ENCODE data around the gene ATG16L1. TPM values are rescaled to one million over a fixed set of nuclear protein-coding genes. Genes with fewer than 3 reads are reported as not detected.

The ATG16L1 gene
- total RNA-seq, 1 experiment from 2014 or later: 42.0 TPM

- Histone ChIP-seq H3K27ac (ENCODE audit: insufficient read length, low read depth, low read length) (no peak overlapping the region), H4K5ac (ENCODE audit: insufficient read length, low read depth, low read length) (no peak overlapping the region), H2BK20ac (ENCODE audit: low read depth, low read length, poor library complexity, severe bottlenecking) (no peak overlapping the region), H3K79me1 (ENCODE audit: insufficient read depth, low read depth, low read length, poor library complexity, severe bottlenecking) (no peaks in the 10 kb centered on the region), H2AFZ (ENCODE audit: low read length) (no peak overlapping the region), H3K9ac (ENCODE audit: extremely low read depth, insufficient read length, low read length) (no peak overlapping the region), H3K4ac (ENCODE audit: low read depth, low read length) (no peak overlapping the region), H3K23ac (ENCODE audit: insufficient read length, low read depth, low read length) (no peak overlapping the region), H4K8ac (replicated peaks; ENCODE audit: insufficient read length, low read depth, low read length) (no peak overlapping the region), H3K56ac (ENCODE audit: insufficient read length, low read depth, low read length) (no peak overlapping the region), H2BK12ac (ENCODE audit: insufficient read length, low read depth, low read length) (no peak overlapping the region), H3K4me2 (ENCODE audit: insufficient read depth, insufficient read length, low read length) (no peak overlapping the region), H3K4me1 (ENCODE audit: insufficient read depth, low read length) (no peaks in the 10 kb centered on the region), H3K27me3 (ENCODE audit: insufficient read depth, low read length) (no peaks in the 10 kb centered on the region), H2AK5ac (ENCODE audit: insufficient read length, low read length) (no peak overlapping the region), H2BK120ac (ENCODE audit: low read depth, low read length, poor library complexity, severe bottlenecking) (no peak overlapping the region), H3T11ph (ENCODE audit: low read length) (no peak overlapping the region), H3K14ac (ENCODE audit: insufficient read depth, low read length) (no peak overlapping the region), H4K20me1 (ENCODE audit: control insufficient read depth, insufficient read depth, insufficient read length) (no peaks in the 10 kb centered on the region), H4K91ac (ENCODE audit: insufficient read length, low read depth, low read length) (no peak overlapping the region), H3K23me2 (ENCODE audit: insufficient read length, low read depth, low read length, poor library complexity, severe bottlenecking) (no peaks in the 10 kb centered on the region), H3K9me3 (ENCODE audit: control insufficient read depth, low read depth, low read length) (peaks cover 7% of the 10 kb centered on the region), H2BK15ac (ENCODE audit: low read depth, low read length) (no peak overlapping the region), H2BK5ac (ENCODE audit: insufficient read length, low read length) (no peak overlapping the region), H3K79me2 (ENCODE audit: insufficient read depth, low read length) (no peaks in the 10 kb centered on the region), H3K18ac (ENCODE audit: insufficient read length, low read depth, low read length) (no peak overlapping the region)
- Mint-ChIP-seq H3K27me3 (ENCODE audit: low read depth) (peaks cover 4% of the 10 kb centered on the region), H3K27ac (no peak overlapping the region), H3K4me1 (no peaks in the 10 kb centered on the region), H3K9me3 (peaks cover 6 to 9% of the 10 kb centered on the region in 2 experiments), H3K4me3 (no peak overlapping the region), H3K36me3 (ENCODE audit: insufficient read depth in 1 of 3, low read depth in 3 of 3) (peaks cover 3 to 8% (median 3%) of the 10 kb centered on the region in 3 experiments; a peak in 6 of 7 replicates)
- no peak for DNase-seq
- no CpG with 5 or more reads among the region's 6 CpGs for WGBS (ENCODE audit: extremely low coverage, insufficient read length, low lambda C conversion rate)
- no peak for TF ChIP-seq CTCF (conservative IDR thresholded peaks at IDR 0.05)
These were observed 6.1 kb upstream of the ATG16L1 start for GRCh38 chr2:233245406-233245805.

Data from H9 (cell line).